IPS-18a (cell line): ENCODE data around the gene DISC1.

Experiments used
- H3K27ac ChIP-seq: one replicate; pipeline ENCODE4 v1.5.1; 2013; ENCODE audit warnings: low read length
- H3K27me3 ChIP-seq: one replicate; pipeline ENCODE4 v1.6.1; 2013; ENCODE audit warnings: mild to moderate bottlenecking, low read length; ENCODE audit not compliant: control insufficient read depth, insufficient read depth
- H3K36me3 ChIP-seq: one replicate; pipeline ENCODE4 v1.6.1; 2013; ENCODE audit warnings: low read depth, low read length; ENCODE audit not compliant: control insufficient read depth
- H3K4me1 ChIP-seq: one replicate; pipeline ENCODE4 v1.6.1; 2013; ENCODE audit warnings: low read depth, low read length; ENCODE audit not compliant: control insufficient read depth
- H3K4me3 ChIP-seq: one replicate; pipeline ENCODE4 v1.5.1; 2013; ENCODE audit warnings: low read length
- H3K9ac ChIP-seq: one replicate; pipeline ENCODE4 v1.6.1; 2013; ENCODE audit warnings: mild to moderate bottlenecking, low read length, moderate library complexity
- H3K9me3 ChIP-seq: one replicate; pipeline ENCODE4 v1.6.1; 2013; ENCODE audit warnings: low read depth, low read length; ENCODE audit not compliant: control insufficient read depth

Gene DISC1

GRCh38 chr1:232040260-232040659 lies 413.7 kb downstream of the DISC1 start:
- H3K4me1 ChIP-seq = peaks cover 12% of the 10 kb centered on the region
- H3K27me3 ChIP-seq = no peaks in the 10 kb centered on the region
- H3K4me3 ChIP-seq = no peak overlapping the region
- no peak overlapping the region for H3K9ac ChIP-seq
- H3K36me3 ChIP-seq = no peaks in the 10 kb centered on the region
- no peak overlapping the region for H3K27ac ChIP-seq
- no peaks in the 10 kb centered on the region for H3K9me3 ChIP-seq

GRCh38 chr1:232044728-232045127 lies 418.1 kb downstream of the DISC1 start:
- H3K9ac ChIP-seq = no peak overlapping the region
- no peaks in the 10 kb centered on the region for H3K27me3 ChIP-seq
- H3K36me3 ChIP-seq = no peaks in the 10 kb centered on the region
- H3K4me1 ChIP-seq = peaks cover 21% of the 10 kb centered on the region
- no peak overlapping the region for H3K27ac ChIP-seq
- H3K9me3 ChIP-seq = no peaks in the 10 kb centered on the region
- H3K4me3 ChIP-seq = no peak overlapping the region

GRCh38 chr1:232045139-232045994 lies 418.8 kb downstream of the DISC1 start:
- Histone ChIP-seq H3K9ac (no peak overlapping the region), H3K4me3 (no peak overlapping the region), H3K9me3 (no peaks in the 10 kb centered on the region), H3K36me3 (no peaks in the 10 kb centered on the region), H3K4me1 (peaks cover 21% of the 10 kb centered on the region), H3K27ac (no peak overlapping the region), H3K27me3 (no peaks in the 10 kb centered on the region)

- no peaks in the 10 kb centered on the region for H3K36me3 ChIP-seq
- no peak overlapping the region for H3K9ac ChIP-seq
- H3K27me3 ChIP-seq = no peaks in the 10 kb centered on the region
These were observed 420.1 kb downstream of the DISC1 start for GRCh38 chr1:232046451-232047306.

GRCh38 chr1:232047473-232047872 lies 420.9 kb downstream of the DISC1 start:
- Histone ChIP-seq H3K27ac (no peak overlapping the region), H3K27me3 (no peaks in the 10 kb centered on the region), H3K4me3 (no peak overlapping the region), H3K9me3 (no peaks in the 10 kb centered on the region), H3K4me1 (peaks cover 21% of the 10 kb centered on the region), H3K9ac (no peak overlapping the region), H3K36me3 (no peaks in the 10 kb centered on the region)

More at GRCh38 chr1:232046451-232047306, 420.1 kb downstream of the DISC1 start:
- Histone ChIP-seq H3K4me1 (peaks cover 21% of the 10 kb centered on the region), H3K4me3 (no peak overlapping the region), H3K27ac (no peak overlapping the region), H3K9me3 (no peaks in the 10 kb centered on the region)

- Histone ChIP-seq H3K27ac (no peak overlapping the region), H3K9ac (no peak overlapping the region), H3K4me1 (peaks cover 21% of the 10 kb centered on the region), H3K36me3 (no peaks in the 10 kb centered on the region), H3K4me3 (no peak overlapping the region), H3K9me3 (peaks cover 2% of the 10 kb centered on the region), H3K27me3 (no peaks in the 10 kb centered on the region)
These were observed 421.9 kb downstream of the DISC1 start for GRCh38 chr1:232048481-232048880.

- Histone ChIP-seq H3K27ac (no peak overlapping the region), H3K4me3 (no peak overlapping the region), H3K4me1 (peaks cover 19% of the 10 kb centered on the region), H3K9me3 (peaks cover 4% of the 10 kb centered on the region), H3K36me3 (no peaks in the 10 kb centered on the region), H3K9ac (no peak overlapping the region), H3K27me3 (no peaks in the 10 kb centered on the region)
These were observed 422.7 kb downstream of the DISC1 start for GRCh38 chr1:232049335-232049734.

GRCh38 chr1:232057217-232057895 lies 430.8 kb downstream of the DISC1 start:
- Histone ChIP-seq H3K36me3 (no peaks in the 10 kb centered on the region), H3K4me1 (peaks cover 8% of the 10 kb centered on the region), H3K9ac (no peak overlapping the region), H3K27ac (no peak overlapping the region), H3K4me3 (no peak overlapping the region), H3K27me3 (no peaks in the 10 kb centered on the region), H3K9me3 (peaks cover 4% of the 10 kb centered on the region)

- Histone ChIP-seq H3K9ac (no peak overlapping the region), H3K4me3 (no peak overlapping the region), H3K27ac (no peak overlapping the region)
These were observed 431.3 kb downstream of the DISC1 start for GRCh38 chr1:232057896-232058274.

GRCh38 chr1:232059726-232060374 lies 433.3 kb downstream of the DISC1 start:
- no peaks in the 10 kb centered on the region for H3K27me3 ChIP-seq

More at GRCh38 chr1:232057896-232058274, 431.3 kb downstream of the DISC1 start:
- no peaks in the 10 kb centered on the region for H3K27me3 ChIP-seq
- peaks cover 4% of the 10 kb centered on the region for H3K9me3 ChIP-seq
- H3K4me1 ChIP-seq = peaks cover 8% of the 10 kb centered on the region
- no peaks in the 10 kb centered on the region for H3K36me3 ChIP-seq

GRCh38 chr1:232062967-232063366 lies 436.4 kb downstream of the DISC1 start:
- Histone ChIP-seq H3K27me3 (no peaks in the 10 kb centered on the region), H3K4me3 (no peak overlapping the region), H3K27ac (no peak overlapping the region), H3K9me3 (no peaks in the 10 kb centered on the region), H3K36me3 (no peaks in the 10 kb centered on the region), H3K4me1 (no peaks in the 10 kb centered on the region), H3K9ac (no peak overlapping the region)

More at GRCh38 chr1:232059726-232060374, 433.3 kb downstream of the DISC1 start:
- Histone ChIP-seq H3K36me3 (no peaks in the 10 kb centered on the region), H3K9ac (no peak overlapping the region), H3K4me3 (no peak overlapping the region), H3K9me3 (no peaks in the 10 kb centered on the region), H3K27ac (no peak overlapping the region), H3K4me1 (peaks cover 8% of the 10 kb centered on the region)
